HG03097 (cell line): Measurements from ENCODE around the gene PIK3CA.
"Not testable (repeated sequence)": the region's sequence is repeated elsewhere in the genome, so short reads cannot be mapped to it uniquely, and the experiment has no call there.

Source experiments
- ATAC-seq: cut with Tn5 transposase; IDR thresholded peaks from one replicate; pipeline ENCODE4 v1.9.1; 2021; ENCODE audit not compliant: unreplicated experiment, low FRiP score

PIK3CA gene

DNA sequence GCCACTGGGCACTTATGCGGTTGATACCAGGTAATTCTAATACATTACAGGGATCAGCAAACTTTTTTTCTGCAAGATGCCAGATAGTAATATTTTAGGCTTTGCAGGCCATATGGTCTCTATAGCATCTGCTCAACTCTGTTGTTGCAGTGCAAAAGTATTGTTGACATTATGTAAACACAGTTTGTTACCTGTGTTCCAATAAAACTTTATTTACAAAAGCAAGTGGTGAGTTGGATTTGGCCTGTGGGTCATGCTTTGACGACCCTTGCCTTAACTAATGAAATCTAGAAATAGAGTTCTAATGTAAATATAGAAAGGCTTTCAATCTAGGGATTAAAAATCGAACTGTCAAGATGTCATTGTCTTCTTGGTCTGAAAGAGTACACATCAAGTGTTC lies 44.4 kb downstream of the PIK3CA start:
- ATAC-seq = no peak

DNA sequence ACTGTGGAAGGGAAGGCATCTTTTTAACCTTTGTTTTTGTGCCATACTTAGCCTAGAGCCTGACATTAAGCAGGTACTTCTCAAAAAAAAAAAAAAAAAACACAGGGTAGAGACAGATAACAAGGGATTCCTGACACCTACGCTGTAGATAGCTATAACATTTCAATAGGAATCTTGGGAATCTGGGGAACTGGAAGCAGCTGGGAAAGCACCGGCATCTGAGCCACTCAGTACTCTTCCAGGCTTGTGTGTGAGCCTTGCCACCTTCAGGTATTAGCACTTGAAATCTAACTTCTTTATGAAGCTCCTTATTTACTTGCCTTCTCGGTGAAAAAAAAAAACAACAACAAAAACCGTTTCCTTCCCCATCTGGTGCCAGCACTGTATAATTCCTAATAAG lies 46.8 kb downstream of the PIK3CA start:
- no peak for ATAC-seq

DNA sequence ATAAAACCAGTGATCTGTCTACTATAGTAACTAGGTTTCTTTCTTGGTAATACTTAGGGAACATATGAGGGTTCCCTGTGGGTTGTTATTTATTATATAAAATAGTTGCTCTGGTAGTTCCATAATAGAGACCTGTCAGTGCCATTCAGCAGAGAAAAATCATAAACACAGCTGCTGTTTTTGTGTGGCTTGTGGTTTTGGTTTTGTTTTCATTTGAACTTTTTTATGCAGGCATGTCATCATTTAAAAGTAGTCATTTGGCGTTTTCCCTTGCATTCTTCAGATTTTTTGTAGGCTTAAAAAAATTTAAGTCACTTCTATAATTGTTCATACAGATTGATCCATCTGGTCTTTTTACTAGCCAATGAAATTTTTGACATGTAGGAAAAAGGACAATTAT lies 47.9 kb downstream of the PIK3CA start:
- ATAC-seq = peak; percentile 75

DNA sequence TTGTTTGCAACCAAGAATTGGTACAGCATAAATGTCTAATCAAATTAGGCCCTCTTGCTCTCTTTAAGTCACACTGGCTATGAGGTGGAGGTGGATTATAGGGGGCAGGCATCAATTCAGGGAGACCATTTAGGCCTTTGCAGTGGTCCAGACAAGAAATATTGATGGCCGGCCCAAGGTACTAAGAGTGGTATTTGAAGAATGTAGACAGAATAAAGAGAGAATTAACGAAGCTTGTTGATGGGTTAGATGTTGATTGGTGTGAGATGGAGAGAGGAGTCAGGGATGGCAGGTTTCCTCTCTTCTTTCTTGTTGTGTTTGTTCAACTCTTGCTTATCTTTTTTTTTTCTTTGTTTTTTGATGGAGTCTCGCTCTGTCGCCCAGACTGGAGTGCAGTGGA lies 48.5 kb downstream of the PIK3CA start:
- no peak for ATAC-seq

DNA sequence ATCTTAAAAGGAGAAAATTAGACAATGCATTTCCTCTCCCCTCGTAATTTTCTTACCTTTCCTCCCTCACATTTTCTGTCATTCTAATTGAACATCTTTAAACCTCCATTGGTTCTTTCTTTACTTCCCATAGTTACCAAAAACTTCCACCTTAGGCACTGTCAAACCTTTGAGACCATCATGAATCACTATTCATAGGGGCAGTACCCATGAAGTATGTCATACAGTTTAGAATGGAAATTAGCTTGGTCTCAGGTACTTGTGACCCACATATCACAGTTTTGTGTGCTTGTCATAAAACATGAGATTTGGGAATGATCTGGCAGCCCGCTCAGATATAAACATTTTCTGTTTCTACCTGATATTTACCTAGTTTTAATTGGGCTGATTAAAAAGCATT lies 52.6 kb downstream of the PIK3CA start:
- ATAC-seq = no peak

DNA sequence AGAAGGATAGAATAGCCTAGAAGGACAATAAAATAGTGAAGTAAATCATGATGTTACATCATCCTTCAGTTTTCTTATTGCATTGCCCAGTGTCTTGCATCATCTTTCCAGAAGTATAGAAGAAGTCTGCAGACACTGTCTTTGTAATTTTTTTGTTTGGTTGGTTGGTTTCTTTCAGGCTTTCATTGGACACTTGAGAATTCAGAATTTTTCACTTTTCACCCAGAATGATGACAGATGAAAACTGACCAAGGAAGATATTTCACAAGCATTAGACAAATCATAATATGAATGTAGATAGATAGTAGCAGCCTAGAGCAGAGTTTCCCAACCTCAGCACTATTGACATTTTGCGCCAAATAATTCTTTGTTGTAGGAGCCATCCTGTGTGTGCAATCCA lies 67.4 kb downstream of the PIK3CA start:
- not testable (repeated sequence) for ATAC-seq

DNA sequence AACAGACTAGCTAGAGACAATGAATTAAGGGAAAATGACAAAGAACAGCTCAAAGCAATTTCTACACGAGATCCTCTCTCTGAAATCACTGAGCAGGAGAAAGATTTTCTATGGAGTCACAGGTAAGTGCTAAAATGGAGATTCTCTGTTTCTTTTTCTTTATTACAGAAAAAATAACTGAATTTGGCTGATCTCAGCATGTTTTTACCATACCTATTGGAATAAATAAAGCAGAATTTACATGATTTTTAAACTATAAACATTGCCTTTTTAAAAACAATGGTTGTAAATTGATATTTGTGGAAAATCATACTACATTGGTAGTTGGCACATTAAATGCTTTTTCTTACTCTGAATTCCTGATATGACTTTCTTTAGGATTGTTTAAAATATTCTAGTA lies 70.1 kb downstream of the PIK3CA start:
- ATAC-seq = not testable (repeated sequence)

DNA sequence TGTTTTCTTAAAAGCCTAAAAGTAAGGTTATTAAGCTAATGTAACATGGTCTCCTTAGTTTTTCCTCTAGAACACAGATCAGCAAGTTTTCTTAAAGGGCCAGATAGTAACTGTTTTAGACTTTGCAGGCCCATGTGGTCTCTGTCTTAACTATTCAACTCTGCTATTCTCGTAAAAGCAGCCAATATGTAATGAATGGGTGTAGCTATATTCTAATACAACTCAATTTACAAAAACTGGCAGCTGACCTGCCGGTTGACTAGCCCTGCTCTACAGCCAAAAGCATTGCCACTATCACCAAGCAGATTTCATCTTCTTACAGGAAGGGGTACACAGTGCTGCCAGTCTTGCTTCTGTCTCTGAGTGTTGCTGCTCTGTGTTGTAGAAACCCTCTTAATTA lies 75.4 kb downstream of the PIK3CA start:
- ATAC-seq = no peak

DNA sequence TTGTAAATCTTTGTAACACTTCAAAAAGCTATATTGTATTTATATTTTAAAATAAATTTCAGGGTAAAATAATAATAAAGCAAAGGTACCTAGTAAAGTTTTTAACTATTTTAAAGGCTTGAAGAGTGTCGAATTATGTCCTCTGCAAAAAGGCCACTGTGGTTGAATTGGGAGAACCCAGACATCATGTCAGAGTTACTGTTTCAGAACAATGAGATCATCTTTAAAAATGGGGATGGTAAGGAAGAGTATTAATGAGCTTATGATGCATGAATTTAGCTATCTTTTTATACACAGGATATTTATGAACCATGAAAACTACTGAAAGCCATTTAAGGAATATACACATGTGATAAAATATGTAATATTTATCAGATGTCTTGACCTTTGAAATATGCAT lies 76.4 kb downstream of the PIK3CA start:
- ATAC-seq = no peak

DNA sequence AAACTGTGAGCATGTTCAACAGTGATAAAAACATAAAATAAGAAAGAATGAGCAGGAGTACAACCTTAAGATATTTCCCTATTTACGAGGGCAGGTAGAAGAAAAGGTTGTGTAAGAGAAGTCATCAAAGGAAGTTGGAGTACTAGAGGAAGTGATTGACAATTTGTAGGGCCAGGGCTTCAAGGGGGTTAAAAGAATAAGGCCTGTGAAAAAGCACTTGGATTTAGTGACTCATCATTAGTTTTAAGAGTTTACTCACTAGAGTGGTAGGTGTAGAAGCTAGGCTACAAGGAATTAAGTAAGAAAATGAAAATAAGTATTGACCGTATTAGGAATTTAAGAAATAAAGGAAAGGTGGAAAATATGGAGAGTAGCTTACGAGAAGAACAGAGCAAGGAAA lies 79.2 kb downstream of the PIK3CA start:
- ATAC-seq = no peak

DNA sequence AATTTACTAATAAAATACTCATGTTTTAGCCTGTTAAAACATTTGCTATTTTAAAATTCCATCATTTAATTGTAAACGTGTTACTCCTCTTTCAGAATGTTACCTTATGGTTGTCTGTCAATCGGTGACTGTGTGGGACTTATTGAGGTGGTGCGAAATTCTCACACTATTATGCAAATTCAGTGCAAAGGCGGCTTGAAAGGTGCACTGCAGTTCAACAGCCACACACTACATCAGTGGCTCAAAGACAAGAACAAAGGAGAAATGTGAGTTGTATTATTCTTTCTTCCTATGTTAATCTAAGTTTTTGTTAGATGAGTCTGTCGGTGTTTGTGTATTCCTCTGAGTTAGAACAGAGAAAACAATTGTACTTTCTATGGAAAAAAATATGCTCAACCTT lies 81.0 kb downstream of the PIK3CA start:
- ATAC-seq = no peak

DNA sequence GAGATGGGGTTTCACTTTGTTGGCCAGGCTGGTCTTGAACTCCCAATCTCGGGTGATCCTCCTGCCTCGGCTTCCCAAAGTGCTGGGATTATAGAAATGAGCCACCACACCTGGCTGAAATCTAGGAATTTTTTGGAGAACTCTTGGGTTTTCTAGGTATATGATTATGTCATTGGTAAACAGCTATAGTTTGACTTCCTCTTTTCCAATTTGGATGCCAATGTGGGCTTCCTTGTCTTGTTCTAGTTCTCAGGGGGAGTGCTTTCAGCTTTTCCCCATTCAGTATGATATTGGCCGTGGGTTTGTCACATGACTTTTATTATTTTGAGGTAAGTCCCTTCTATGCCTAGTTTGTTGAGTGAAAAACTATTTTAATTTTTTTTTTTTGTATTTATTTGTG lies 84.9 kb downstream of the PIK3CA start:
- ATAC-seq = no peak

DNA sequence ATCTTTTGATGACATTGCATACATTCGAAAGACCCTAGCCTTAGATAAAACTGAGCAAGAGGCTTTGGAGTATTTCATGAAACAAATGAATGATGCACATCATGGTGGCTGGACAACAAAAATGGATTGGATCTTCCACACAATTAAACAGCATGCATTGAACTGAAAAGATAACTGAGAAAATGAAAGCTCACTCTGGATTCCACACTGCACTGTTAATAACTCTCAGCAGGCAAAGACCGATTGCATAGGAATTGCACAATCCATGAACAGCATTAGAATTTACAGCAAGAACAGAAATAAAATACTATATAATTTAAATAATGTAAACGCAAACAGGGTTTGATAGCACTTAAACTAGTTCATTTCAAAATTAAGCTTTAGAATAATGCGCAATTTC lies 86.0 kb downstream of the PIK3CA start:
- ATAC-seq = no peak

DNA sequence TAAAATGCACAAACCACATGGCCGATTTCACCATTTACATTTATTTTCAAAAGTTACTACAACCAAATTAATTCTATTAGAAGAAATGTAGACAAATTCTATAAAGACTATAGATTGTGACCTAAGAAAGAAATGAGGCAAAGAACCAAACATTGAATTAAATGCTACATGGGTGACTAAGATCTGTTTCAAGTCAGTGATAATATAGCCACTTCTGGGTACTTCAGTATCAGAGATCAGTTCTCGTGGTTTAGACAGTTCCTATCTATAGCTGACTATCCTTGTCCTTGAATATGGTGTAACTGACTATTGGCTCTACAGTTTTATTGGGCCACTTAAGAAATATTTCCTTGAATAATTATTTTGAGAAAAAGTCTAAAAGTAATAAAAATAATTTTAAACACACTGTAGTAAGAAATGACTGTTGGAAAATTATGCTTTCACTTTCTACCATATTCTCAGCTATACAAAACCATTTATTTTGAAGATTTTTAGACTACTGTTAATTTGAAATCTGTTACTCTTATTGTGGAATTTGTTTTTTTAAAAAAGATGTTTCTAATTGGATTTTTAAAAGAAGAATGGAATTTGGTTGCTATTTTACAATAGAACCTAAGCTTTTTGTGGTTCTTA lies 88.6 kb downstream of the PIK3CA start:
- ATAC-seq = peak; percentile 65

DNA sequence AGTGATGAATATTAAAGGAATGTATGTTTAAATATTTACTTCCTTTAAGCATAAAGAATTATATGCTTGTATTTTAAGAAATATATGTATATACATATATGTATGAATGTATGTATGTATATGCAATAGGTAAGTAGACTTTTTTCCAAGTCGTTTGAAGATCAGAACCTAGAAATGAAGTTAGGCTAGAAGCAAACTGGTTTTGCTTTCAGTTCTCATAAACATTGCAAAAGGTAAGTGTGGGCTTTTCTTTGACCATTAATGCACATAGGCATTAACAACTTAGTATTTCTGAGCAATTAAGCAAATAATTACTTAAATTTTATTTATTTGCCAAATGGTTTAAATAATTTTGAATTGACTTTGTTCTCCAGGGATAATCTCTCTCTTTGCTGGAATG lies 92.1 kb downstream of the PIK3CA start:
- ATAC-seq = not testable (repeated sequence)

DNA sequence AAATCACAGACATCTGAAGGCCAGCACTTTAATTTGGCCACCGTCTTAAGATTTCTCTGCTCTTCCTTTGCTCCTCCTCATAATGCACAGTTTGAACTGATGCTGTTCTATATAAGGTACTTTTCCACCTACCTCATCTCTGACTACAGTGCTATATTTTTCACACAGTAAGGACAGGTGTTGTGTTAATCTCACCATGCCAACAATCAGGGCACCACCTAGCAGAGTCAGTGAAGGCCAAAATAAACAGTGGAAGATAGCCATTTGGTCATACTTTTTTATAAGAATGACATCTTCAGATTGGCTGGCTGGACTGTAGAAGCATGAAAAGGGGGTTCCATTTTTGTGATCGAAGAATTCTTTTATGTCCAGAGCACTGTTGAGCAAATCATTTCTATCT lies 94.7 kb downstream of the PIK3CA start:
- not testable (repeated sequence) for ATAC-seq

DNA sequence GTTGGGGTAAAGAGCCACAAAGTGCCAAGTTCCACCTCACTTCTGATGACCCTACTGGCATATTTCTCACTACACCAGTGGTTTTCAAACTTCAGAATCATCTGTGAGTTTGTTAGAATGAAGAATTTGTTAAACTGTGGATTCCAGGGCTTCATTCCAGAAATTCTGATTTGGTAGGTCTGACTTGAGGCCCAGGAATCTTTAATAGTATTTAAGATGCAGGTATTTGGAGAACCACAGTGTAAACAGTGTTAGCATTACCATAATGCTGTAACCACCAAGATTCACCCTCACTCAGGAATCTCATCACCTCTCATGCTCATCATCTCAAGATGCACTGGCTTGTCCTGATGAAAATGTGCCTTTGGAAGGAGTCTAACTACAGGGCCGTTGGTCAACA lies 96.7 kb downstream of the PIK3CA start:
- no peak for ATAC-seq

DNA sequence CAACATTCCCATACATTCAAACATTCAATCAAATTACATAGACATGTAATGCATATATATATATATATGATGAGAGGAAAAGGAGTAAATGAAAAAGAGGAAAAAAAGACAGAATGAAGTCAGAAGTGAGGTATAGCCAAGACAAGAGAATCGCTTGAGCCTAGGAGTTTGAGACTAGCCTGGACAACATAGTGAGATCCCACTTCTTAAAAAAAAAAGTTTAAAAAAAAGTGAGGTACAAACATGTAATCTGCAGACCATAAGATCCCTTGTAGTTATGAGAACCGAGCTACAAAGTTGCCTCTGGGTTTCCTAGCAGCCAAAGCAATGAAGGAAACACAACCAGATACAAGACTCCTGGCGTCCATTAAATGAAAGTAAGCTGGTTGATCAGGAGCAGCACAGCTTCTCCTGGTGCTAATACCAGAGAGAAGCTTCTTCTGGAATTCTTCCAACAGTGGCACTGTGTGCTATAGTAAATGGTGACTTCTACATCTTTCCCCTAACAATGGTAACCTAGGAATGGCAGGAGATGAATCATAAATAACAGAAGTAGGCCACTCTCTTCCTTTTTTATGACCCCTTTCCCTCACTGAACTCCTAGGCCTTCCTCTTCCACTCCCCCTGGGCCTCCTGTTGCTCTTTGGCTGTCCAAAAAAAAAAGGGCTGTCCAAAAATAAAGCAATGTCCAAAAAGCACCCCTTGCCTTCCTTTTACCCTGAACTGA lies 99.3 kb downstream of the PIK3CA start:
- no peak for ATAC-seq

DNA sequence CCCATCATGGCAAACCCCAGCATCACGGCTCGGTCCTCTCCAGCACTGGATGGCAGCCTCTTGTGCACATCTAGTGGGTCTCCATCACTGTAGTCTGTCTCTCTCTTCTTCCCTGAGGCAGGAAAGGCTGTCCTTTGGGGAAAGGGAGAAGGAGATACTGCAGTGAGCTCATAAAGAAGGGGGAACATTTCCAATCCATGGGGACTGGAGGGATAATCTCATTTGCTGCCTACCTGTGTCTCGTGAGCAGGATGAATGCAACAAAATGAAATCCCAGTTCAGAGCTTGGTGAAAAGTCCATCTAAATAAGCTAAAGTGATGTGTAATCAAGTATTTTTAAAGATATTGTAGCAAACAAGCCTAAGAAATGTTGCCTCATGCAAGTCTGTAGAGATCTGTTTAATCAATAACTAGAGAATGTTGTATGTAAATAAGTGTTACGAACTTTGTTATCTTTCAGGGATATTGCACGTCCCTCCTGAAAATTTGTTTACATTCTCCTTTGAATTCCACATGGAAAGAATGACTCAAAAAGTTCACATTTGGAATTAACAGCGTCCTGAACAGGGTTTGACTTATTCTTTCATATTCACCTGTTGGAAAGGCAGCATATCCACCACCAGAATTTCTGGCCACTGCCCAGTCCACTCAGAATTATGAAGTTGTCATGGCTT lies 102.8 kb downstream of the PIK3CA start, which contains the start of gene KCNMB3:
KCNMB3 (minus strand) TSS at position 312 of the 674 bp plus-strand sequence; CDS start at position 188, 124 bp downstream.
- ATAC-seq = no peak

DNA sequence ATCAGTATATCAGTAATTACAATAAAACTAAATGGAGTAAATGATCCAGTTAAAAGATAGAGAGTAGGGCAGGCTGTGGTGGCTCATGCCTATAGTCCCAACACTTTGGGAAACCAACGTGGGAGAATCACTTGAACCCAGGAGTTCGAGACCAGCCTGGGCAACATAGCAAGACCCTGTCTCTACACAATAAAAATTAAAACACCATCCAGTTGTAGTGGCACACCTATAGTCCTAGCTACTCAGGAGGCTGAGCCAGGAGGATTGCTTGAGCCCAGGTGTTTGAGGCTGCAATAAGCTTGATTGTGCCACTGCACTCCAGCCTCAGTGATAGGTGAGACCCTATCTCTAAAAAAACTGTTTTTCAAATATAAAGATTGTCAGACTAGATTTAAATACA lies 108.7 kb downstream of the PIK3CA start:
- no peak for ATAC-seq

DNA sequence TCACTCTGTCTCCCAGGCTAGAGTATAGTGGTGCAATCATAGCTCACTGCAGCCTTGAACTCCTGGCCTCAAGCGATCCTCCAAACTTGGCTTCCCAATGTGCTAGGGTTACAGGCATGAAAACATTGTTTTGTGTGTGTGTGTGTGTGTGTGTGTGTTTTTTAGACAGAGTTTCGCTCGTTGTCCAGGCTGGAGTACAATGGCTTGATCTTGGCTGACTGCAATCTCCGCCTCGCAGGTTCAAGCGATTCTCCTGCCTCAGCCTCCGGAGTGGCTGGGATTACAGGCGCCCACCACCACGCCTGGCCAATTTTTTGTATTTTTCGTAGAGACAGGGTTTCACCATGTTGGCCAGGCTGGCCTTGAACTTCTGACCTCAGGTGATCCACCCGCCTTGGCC lies 109.6 kb downstream of the PIK3CA start:
- ATAC-seq = not testable (repeated sequence)

DNA sequence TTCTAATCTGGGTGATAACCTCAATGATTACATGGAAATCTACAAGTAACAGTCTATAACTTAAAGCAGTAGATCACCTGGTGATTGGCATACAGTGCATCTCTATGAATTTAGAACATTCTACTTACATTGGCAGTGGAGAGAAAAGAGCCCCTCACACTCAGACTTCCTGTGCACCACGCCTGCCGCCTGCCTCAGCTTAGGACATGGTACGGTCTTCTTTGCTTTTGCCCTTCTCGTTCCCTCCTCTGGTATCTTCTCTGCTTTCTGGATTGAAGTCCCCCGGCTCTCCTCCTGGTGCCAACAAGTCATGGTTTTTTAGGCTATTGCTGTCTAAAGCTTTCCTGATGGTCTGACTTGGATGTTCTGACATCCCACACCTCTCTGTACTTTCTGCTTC lies 110.7 kb downstream of the PIK3CA start:
- no peak for ATAC-seq
